GM21367 (cell line): Measurements from ENCODE around the gene RPS3.

ENCODE experiments used
- ATAC-seq: cut with Tn5 transposase; IDR thresholded peaks from one replicate; pipeline ENCODE4 v1.9.1; 2021; ENCODE audit not compliant: unreplicated experiment

The RPS3 gene

DNA sequence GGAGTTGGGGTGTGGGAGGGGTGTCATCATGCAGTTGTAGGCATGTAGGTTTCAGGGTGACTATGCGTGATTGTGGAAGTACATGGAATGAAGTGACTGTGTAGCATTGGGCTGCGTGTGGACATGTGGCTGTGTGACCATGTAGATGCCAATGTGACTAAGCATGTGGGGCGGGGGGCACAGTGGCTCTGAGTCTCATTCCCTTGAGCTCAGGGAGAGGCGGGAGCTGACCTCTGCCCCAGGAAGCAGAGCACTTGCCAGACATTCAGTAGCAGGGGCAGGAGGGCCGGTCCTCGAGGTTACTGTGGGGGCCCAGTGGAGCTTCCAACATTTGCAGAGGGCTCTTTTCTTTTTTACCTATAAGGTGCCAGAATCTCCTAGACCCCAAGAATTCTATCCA, 34.1 kb downstream of the RPS3 start:
- no peak for ATAC-seq

DNA sequence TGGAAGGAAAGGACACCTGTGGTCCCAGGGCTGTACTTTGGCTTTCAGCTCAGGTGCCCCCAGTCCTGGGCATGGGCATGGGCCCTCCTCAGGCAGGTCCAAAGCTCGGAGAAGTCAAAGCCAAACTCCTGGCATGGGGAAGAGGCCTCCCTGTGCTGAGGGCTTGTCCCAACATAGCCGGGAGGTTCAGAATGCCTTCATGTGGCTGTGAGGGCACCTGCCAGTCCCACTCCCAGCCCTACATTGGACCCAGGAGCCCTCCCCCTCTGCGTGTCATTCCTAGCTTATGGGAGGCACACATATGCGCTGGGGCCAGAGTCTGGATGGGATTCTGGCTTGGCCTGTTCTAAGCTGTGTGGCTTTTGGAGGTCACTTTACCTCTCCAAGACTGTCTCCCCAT, 34.7 kb downstream of the RPS3 start:
- no peak for ATAC-seq

DNA sequence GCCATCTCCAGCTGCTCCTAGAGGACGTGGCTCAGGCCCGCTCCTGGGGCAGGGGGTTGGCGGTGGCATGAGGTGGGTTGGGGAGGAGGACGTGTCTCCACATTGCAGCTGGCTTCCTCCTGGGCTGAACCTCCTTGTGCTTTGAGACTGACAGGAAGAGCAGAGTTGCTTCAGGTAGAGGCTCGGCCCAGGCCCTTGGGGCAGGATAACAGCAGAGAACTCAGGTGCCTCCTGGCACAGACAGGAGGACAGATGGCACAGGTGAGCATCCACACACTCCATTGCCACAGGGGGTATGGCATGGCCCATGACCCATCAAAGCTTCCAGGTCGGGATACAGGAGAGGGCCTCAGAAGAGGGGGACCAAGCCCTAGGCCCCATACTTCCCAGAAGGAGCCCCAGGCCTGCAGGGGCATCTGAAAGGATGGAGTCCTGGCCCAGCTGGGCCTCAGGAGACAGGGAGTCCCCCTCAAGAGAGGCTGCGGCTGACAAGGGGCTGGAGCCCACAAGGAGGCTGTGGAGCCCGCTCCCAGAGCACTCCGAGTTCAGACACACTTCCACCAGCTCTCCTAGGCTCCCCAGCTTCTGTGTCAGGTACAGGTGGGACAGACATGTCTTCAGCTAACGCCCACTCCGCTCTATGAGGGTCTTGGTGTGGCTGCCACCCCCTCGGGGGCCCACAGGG, 35.7 kb downstream of the RPS3 start:
- ATAC-seq = no peak

DNA sequence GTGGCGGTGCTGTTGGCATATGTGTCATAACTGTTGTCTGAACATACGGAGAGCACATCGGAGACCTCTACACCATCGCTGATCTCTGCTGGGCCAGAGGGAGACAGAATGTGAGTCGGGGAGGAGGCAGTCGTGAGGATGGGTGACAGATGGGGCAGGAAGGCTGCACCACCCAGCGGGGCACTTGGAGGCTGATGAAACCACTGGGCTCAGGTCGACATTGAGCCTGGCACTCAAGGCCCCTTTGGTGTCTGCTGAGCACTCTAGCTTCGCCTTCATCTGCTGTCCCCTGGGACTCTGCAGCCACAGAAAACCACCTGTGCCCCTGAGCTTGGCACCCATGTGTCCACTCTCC, 36.2 kb downstream of the RPS3 start:
- no peak for ATAC-seq

DNA sequence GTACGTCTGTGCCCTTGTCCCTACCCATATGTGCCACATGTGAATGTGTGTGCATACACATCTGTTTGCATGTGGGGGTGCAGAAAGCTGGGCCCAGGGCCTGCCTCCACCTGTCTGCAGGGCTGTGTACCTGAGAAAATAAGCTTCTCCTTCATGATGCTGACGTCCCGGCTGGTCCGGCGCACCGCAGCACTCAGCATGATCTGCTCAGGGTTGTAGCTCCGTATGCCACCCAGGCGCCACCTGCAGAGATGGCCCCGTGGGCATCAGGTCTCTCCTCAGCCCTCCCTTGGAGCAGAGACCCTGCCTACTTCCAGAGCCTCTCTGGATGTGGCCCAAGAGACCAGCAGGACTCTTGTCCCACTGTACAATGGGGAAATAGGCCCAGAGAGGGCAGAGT, 37.5 kb downstream of the RPS3 start:
- ATAC-seq = no peak

DNA sequence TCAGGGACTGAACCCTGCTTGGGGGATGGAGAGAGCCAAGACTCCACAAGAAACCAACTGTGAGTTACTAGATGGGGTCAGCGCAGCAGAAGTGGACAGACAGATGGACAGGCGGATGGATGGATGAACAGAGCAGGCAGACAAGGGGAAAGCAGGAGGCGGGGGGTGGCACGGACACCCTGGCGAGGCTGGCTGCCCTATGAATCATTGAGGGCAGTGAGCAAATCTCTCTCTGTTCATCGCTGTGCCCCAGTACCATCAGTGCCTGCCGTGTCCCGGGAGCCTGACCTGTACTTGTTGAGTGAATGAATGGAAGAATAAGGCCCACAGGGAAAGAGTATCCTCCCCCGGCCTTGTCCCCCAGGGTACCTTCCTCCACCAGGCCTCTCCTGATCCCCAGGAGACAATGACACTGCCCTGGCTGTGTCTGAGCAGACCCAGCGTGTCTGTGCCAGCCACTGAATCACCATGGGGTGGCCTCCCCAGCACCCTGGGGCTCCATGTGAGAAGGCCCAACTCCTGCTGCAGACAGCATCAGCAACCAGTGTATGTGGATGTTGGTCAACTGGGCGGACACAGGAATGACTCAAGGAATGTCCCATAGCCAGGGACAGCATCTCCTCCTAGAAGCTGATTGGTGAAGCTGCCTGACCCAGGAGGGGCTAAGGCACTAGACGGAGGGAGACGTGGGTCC, 38.8 kb downstream of the RPS3 start:
- no peak for ATAC-seq

DNA sequence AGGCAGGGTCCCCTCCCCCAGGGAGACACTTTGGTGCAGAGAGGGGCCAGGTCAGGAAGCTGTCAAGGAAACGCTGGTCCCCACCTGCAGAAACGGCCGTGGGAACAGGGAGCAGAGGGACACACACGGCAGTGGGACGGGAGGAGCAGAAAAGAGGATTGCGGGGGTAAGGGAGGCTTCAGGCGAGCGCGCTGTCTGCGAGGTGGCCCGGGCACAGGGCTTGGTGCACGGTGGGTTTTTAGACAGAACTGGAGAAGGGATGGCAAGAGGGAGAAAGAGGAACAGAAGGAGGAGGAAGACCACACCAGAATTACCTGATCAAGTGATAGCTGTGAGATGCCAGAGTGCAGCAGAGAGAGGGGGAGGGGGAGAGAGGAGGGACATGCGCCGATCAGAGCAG, 39.7 kb downstream of the RPS3 start:
- ATAC-seq = no peak

DNA sequence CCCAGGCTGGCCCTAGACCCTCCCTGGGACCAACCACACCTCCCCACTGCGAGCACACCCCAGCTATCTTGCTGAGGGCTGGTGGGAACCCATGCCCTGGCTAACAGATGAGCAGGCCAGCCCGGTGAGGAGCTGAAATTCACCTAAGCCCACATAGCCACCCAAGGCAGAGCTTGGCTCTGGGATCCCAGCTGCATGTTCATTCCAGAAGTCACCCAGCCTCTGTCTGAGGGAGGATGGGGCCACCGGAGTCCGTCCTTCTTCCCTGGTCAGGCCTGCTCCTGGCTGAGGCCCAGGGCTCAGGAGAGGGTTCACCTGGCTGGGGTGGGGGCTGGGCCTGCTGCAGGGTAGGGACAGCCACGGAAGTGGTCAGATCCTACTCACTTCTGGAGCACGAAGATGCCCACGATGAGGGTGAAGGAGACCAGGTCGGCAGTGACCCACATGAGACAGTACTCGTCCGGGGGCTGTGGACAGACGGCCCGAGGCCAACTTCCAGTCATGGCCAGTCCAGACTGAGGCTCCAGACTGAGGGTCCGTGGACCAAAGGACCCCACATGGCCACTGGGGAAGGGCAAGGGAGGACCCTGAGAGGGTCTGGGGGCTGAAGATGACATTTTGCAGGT, 40.3 kb downstream of the RPS3 start:
- ATAC-seq = no peak

DNA sequence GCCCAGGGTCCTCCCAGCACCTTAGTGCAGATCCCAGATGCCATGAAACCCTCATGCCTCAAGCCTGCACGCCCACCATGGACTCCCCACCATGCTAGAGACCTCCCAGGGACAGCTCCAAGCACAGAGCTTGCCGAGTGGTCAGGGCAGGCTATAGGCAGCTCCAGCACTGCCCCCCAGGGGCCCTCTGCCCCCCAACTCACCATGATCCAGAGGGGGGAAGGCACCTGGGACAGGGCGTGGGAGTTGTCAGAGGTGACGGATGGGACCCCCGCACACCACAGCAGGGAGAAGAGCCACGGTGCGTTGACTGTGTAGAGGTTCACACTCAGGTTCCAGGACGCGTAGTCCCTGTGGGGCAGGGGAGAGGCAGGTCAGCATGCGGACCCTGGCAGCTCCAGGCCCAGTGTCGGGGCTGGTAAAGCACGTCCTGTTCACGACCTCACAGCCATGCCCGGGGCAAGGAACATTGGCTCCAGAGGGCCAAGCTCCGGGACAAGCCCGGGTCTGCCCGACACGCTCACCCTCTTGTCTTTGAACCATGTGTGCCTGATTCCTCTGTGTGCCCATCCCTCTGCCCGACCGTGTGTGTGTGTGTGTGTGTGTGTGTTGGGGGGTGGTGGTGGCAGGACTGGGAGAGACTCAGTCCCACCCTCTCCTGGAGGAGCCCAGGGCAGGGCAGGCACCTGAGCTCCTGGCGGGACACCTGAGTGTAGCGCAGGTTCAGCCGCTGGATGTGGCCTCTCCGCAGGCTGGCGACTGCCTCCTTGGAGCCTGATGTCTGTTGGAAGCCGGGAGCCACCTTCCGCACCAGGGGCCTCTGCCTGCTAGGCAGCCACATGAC, 41.9 kb downstream of the RPS3 start:
- no peak for ATAC-seq

DNA sequence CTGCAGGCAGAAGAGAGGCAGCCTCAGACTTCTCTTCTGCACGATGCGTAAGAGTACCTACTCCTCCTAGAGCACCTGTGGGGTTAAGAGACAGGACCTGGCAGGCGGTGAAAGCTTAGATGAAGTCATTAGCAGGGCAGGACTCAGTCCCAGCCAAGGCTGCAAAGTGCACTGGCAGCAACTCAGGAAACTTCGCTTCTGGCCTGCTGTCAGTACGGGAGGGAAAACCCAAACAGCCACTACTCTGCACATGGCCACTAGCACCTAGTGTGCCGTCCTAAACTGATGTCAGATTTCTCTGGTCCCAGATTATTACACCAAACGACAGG, 42.5 kb downstream of the RPS3 start:
- ATAC-seq = no peak

DNA sequence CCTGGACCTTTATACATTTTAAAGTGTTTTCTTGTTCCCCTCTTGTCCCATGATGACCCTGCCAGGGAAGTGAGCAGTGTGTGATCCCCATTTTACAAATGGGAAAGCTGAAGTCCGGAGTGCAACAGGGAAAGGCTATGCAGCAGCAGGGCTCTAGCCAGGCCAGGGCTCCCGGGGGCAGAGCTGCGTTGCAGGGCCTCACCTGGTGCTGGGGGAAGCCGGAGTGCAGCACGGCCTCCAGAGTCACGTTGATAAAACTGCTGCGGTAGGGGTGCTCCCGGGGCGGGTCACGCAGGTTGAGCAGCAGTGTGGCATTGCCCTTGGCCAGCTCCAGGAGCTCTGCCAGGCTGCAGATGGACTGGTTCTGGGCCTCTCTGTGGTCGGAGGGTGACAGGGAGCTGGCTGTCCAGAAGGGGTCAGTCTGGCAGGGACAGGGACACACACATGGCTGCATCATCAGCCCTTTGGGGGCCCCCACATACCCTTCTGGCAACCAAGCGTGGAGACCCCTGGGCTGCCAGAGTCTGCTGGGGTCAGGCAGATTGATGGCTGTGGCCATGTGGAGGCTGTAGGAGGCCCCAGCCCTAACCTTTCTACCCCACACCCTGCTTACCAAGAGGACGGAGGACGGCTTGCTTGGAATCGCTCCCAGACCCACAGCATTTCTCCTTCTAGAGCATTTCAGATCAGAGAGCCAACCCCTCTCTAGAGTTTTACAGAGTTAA, 43.0 kb downstream of the RPS3 start:
- ATAC-seq = no peak

DNA sequence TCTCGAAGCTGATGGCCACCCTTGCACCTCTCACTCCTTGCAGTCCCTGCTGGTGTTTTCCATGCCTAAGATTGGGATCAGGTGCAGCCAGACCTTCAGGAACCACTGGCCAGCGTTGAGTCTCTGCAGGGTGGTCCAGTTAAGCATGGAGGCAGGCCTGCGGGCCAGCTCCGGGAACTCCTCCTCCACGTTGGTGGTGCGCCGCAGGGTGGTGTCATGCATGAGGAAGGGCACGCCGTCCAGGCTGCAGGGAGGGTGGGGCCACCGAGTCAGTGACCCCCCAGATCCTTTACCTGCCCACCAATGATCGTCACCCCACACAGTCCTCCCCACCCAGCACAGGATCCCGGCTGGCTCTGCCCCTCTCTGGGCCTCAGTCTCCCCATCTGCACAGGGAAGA, 43.7 kb downstream of the RPS3 start:
- ATAC-seq = no peak

DNA sequence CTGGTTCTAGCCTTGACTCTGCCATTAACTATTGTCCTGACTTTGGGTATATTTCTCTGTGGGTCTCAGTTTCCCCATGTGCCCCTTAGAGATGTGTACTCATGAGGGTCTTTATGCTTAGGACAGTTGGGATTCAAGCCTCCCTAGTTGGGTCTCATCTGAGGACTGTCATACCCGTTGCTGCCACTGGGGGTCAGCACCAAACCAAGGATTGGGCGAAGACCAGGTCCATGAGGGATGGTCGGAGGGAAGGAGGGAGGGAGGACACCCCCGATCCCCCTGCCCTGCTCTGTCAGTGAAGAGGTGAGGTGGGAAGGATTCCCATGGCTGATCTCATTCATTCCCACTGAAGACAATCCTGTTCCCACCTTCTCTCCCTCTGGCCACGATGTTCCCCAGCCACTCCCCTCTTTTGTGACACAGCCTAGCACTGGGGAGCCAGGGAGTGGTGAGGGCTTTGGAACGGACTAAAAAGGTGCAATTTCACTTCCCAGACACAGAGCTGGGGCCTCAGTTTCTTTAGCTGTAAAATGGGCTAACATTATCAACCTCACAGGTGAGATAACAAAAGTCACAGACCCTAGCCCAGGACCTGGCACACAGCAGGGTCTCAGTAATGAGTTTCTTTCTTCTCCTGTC, 46.1 kb downstream of the RPS3 start:
- no peak for ATAC-seq

DNA sequence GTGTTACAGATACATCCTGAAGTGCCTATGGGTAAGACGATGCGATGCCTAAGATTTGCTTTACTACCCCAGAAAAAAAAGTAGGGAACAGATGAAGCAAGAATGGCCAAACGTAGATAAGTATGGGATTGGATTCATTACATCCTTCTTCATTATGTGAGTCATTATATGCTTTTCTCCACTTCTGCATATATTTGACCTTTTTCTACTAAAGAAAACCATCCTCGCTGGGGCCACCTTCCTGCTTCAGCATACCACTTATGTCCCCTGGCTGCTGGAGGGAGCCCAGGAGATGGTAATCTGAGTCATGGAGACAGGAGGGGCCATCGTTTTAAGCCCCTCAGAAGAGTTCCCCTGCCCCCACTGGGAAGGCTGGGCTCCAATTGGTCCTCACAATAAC, 48.1 kb downstream of the RPS3 start:
- ATAC-seq = no peak

DNA sequence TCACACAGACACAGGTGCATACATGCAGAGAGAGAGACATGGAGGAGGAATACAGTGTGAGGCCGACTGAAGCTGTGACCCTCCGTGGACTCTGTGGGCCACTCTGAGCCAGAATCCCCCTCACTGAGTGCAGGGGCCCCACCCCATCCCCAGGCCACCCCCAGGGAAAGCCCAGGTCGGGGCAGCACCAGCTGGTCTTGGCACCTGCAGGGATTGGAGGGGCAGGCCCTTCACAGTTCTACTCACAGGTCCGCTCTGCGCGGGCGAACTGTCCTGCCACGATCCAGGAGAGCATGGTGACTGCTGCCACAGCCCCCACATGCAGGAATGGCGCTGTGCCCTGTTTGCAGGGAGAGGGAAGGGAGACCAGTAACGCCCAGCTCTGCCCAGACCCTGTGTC, 50.0 kb downstream of the RPS3 start:
- no peak for ATAC-seq

DNA sequence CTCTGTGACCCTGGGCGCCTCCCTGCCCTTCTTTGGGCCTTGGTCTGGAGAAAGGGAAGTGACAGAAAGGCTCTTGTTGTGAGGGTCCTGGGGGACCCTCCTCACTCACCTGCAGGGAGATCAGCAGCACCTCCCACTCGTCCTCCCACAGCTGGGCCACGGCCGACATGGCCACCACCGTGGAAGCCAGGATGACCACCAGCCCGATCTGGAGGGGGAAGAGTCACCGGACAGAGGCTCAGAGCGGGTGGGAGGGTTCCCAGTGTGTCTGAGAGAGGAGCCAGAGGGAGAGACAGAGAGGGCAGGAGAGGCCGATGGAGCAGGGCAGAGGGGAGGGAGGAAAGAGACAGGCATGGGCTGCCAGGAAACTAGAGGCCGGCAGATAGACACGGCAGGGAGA, 50.5 kb downstream of the RPS3 start:
- no peak for ATAC-seq

DNA sequence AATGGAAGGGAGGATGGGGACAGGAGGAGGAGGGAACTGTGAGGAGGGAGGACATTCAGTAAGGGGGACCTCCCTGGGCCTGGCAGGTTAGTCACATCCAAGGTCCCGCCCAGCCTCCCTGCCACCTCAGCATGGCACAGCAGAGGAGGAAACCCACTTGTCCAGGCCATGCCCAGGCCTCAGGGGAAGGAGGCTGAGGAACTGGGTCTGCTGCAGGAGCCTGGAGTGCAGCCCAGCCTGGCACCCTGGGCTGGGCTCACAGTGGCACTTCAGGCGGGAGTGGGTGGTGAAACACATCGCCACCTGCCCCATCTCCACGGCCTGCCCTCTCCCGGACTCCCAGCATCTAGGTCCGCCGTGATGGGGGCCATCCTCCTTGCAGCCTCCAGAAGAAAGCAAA, 50.9 kb downstream of the RPS3 start:
- ATAC-seq = no peak

DNA sequence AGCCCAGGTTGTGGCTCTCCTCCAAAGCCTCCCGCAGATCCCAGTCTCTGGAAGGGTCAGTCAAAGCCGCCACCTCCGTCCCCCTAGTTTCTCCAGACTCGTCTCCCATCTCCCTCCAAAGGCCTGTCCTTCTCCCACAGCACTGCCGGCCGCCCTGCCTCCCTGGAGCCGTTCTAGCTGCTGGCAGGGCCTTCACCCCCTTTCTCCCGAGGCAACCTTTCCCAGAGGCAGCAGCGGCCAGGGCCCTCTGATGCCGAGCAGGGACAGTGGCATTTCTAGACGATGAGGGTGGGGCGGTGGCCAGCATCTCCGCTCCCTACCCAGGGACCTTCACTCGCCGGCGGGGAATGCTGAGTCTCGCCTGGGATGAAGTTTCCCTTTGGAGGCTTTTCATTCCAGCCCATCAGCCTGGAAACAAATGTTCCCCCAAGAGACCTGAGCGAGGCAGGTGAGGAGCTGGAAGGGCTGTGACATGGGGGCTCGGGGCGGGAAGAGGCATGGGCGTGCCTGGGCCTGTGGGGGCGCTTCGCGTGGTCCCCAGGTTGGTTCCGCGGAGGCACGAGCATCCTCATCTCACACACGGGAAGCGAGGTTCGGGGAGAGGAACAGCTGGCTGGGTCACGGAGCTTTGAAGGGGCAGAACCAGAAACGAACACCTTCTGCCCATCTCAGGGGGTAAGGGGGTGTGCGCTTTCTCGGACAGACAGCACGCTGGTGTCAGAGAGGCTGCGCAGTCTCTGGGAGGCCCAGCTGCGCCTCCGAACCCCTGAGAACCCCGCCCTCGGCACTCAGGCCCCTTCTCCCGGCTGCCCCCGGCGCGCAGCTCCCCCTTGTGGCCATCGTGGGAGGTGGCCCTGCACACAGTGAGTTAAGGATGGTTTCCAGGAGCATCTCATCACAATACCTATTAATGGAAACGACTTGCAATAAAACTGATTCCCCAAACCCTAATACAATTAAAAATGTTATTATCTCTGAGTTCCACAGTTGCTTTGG, 51.8 kb downstream of the RPS3 start:
- ATAC-seq = no peak

DNA sequence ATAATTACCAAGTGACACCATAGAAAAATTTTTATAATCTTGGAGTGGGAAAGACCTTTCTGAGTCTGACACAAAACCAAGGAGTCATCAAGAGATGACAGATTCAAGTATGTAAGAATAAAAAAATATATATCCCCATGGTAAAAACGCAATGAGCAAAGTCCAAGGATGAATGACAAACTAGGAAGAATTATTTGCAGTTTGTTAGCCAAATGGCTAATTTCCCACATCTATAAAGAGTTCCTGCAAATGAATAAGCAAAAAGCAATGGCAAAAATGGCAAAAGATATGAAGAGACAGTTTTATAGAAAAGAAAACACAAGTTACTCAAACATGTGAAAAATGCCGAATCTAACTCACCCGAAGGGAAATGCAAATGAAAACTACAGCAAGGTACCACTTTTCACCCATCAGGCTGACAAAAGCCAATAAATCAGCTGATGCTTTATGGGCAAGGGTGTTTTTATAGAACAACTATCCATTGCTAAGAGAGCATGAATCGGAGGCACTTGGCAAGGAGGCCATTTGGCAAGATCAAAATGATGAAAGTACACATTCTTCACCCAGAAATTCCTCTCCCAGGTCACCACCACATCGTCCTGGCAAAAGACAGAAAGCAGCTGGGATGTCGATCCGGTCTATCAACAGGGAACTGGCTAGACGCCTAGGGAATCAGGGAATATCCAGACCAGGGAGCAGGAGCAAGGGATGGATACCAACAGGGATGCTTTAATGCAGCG, 54.8 kb downstream of the RPS3 start:
- no peak for ATAC-seq
